Endothelial cell of umbilical vein (primary cell): ENCODE measurements around the gene IGF1.

Source experiments
- EZH2 ChIP-seq: IDR thresholded peaks from 2 replicates; pipeline ENCODE4 v1.6.1; 2012; ENCODE audit warnings: borderline replicate concordance, low read depth, mild to moderate bottlenecking, moderate library complexity, low read length, inconsistent platforms; ENCODE audit not compliant: severe bottlenecking
- GATA2 ChIP-seq: IDR thresholded peaks from 2 replicates; pipeline ENCODE4 v1.7.0; 2011; ENCODE audit warnings: low read depth, mild to moderate bottlenecking, moderate library complexity, mixed read lengths, low read length; ENCODE audit not compliant: insufficient read length, insufficient read depth
- POLR2A ChIP-seq: IDR thresholded peaks from 2 replicates; pipeline ENCODE4 v1.6.1; 2012; ENCODE audit warnings: low read depth, mild to moderate bottlenecking, control low read depth, low read length
- POLR2AphosphoS5 ChIP-seq: IDR thresholded peaks from 2 replicates; pipeline ENCODE4 v1.6.1; 2012; ENCODE audit warnings: low read depth, mild to moderate bottlenecking, control low read depth, low read length, moderate library complexity; ENCODE audit not compliant: insufficient read depth
- TF ChIP-seq, protein P1 (sequence below), 2 donors: IDR thresholded peaks; 1 replicate in 1 of 2; 2 replicates in 1 of 2; pipeline ENCODE4 v1.5.1; 2011; ENCODE audit warnings: low read length in 2 of 2, mild to moderate bottlenecking in 2 of 2, moderate library complexity in 2 of 2, control low read depth in 1 of 2, inconsistent platforms in 1 of 2, low read depth in 1 of 2; ENCODE audit not compliant: insufficient read depth in 1 of 2; ENCODE audit errors: extremely low read depth in 1 of 2
- TF ChIP-seq, protein P2 (sequence below): IDR thresholded peaks from 2 replicates; pipeline ENCODE4 v1.6.1; 2011; ENCODE audit not compliant: insufficient read depth, insufficient read length

DNA sequence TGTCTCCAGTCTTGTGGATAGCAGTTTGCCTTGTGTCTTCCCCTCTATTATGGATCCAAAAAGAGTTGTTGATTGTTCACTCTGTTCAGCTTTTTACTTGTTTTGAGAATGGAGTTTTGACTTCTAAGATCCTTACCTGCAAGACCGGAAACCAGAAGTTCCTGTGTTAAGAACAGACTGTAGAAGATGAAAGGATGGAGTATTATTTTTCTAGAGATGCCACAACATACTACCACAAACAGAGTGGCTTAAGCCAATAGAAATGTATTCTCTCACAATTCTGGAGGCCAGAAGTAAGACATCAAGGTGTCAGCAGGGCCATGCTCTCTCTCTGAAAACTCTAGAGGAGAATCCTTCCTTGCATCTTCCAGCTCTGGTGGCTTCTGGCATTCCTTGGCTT, 95.0 kb downstream of the IGF1 start:
- TF ChIP-seq, protein P1, sequence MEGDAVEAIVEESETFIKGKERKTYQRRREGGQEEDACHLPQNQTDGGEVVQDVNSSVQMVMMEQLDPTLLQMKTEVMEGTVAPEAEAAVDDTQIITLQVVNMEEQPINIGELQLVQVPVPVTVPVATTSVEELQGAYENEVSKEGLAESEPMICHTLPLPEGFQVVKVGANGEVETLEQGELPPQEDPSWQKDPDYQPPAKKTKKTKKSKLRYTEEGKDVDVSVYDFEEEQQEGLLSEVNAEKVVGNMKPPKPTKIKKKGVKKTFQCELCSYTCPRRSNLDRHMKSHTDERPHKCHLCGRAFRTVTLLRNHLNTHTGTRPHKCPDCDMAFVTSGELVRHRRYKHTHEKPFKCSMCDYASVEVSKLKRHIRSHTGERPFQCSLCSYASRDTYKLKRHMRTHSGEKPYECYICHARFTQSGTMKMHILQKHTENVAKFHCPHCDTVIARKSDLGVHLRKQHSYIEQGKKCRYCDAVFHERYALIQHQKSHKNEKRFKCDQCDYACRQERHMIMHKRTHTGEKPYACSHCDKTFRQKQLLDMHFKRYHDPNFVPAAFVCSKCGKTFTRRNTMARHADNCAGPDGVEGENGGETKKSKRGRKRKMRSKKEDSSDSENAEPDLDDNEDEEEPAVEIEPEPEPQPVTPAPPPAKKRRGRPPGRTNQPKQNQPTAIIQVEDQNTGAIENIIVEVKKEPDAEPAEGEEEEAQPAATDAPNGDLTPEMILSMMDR (IDR thresholded peaks at IDR 0.05; ENCODE audit: extremely low read depth in 1 of 2, insufficient read depth in 1 of 2, low read depth in 1 of 2, low read length in 2 of 2), result no peak
- TF ChIP-seq GATA2 (no peak), POLR2A (no peak), POLR2AphosphoS5 (no peak), EZH2 (no peak)
- TF ChIP-seq, protein P2, sequence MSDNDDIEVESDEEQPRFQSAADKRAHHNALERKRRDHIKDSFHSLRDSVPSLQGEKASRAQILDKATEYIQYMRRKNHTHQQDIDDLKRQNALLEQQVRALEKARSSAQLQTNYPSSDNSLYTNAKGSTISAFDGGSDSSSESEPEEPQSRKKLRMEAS, result no peak
